HuH-7.5 (cell line): ENCODE results near the gene NDUFV3.
"Not testable (repeated sequence)": the region's sequence is repeated elsewhere in the genome, so short reads cannot be mapped to it uniquely, and the experiment has no call there.

ENCODE experiments used
- DNase-seq: peaks from one replicate; pipeline ENCODE4 v3.0.0; 2011; ENCODE audit warnings: low spot score

Gene NDUFV3

DNA sequence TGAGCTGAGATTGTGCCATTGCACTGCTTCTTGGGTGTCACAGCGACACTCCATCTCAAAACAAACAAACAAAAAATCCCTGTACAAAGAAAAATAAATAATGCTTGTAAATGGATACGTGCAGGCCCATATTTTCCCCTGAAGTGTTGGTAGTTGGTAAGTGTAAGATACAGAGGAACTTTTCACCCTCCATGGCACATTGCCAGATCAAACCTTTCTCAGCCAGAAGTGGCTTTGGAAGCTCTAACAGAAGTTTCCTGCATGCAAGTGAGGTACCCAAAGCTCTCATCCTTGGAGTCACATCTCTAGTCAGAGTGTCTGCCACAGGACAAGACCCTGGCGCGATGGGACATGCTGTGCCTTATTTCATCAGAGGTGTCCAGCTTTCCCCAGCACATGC is 7.3 kb downstream of the NDUFV3 start:
- DNase-seq = no peak

DNA sequence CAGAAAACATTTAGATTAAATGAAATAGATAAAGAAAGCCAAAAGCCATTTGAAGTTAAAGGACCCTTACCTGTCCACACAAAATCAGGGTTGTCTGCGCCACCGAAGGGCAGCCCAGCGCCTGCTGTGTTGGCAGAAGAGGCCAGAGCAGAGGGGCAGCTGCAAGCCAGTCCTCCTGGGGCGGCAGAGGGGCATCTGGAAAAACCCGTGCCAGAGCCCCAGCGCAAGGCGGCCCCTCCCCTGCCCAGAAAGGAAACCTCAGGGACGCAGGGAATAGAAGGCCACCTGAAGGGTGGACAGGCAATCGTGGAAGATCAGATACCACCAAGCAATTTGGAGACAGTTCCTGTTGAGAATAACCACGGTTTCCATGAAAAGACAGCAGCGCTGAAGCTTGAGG is 10.7 kb downstream of the NDUFV3 start:
- DNase-seq = no peak

DNA sequence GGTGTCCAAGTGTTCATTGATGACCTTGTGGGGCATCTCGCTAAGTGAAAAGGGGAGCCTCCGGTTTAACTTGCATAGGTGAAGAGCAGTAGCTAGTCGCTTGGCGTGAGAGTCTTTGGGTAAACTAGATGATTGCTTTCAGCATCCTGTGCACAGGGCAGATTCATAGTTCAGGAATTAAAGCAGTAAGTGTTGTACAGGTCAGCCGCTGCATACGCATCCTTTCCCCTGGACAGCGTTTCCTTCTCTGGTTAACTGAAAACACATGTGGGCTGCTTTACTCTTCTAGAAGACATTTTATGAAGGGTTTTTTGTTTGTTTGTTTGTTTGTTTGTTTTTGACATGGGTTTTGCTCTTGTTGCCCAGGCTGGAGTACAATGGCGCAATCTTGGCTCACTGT is 12.1 kb downstream of the NDUFV3 start:
- no peak for DNase-seq

DNA sequence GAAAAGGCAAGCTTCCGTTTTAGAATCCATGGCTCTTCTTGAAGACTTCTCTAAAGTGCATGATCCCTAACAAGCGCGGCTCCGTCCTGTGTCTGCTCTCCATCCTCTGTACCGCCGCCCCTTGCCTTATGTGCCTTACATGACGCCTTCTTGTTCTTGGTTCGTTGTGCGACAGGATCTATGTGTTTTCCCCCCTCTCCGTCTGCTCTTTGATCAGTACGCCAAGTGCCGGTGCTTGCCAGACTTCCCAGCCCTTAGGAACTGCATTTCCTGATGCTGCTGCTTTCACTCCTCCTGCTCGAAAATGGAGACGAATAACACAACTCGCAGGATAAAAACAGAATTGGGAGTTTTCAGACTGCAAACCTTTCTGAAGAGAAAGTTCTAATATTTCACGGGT is 13.1 kb downstream of the NDUFV3 start:
- DNase-seq = no peak

DNA sequence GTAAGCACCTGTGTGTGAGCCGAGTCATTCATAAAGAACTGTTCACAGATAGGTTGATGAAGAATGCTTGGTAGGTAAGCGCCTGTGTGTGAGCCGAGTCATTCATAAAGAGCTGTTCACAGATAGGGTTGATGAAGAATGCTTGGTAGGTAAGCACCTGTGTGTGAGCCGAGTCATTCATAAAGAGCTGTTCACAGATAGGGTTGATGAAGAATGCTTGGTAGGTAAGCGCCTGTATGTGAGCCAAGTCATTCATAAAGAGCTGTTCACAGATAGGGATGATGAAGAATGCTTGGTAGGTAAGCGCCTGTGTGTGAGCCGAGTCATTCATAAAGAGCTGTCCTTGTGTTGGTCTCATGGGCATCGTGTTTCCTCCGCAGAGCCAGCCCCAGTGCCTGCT is 15.4 kb downstream of the NDUFV3 start:
- DNase-seq = not testable (repeated sequence)

DNA sequence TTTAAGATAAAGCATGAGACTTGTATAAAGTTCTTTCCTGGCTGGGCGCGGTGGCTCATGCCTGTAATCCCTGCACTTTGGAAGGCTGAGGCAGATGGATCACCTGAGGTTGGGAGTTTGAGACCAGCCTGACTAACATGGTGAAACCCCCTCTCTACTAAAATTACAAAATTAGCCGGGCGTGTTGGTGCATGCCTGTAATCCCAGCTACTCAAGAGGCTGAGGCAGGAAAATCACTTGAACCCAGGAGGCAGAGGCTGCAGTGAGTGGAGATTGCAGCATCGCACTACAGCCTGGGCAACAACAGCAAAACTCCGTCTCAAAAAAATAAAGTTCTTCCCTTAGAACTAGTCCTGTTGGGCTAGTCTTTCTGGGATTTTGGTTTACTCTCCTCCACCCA is 18.8 kb downstream of the NDUFV3 start:
- DNase-seq = not testable (repeated sequence)

DNA sequence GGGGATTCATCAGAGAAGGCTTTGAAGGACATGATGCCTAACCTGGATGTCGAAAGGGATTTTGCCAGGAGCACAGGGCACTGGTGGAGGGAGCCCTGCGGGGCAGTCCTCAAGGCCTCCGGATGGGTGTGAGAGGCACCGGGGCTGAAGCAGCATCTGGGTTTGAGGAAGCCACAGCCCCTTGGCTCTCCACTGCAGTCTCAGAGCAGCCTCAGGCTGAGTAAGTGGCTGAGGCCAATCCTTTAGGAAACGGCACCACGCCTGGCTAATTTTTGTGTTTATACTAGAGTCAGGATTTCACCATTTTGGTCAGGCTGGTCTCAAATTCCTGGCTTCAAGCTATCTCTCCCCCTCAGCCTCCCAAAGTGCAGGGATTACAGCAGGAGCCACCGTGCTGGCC is 20.4 kb downstream of the NDUFV3 start:
- no peak for DNase-seq

DNA sequence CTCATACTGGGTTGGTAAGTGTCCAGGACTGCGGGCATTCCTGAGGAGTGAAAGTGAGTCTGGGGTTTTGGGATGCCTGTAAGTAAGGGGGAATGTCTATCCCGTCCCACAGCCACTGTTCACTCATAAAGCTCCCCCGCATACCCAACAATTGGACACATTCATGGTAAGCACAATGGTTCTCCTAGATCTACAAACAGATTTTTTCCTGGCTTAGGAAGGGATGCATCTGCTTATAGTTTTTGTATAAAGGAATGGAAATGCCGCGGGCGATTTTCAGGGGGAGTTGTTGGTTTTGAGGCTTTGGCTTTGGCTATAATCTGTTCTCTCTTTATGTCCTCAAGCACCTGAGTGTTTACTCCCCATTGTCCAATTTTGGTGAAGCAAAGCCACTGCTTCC is 25.2 kb downstream of the NDUFV3 start:
- no peak for DNase-seq

DNA sequence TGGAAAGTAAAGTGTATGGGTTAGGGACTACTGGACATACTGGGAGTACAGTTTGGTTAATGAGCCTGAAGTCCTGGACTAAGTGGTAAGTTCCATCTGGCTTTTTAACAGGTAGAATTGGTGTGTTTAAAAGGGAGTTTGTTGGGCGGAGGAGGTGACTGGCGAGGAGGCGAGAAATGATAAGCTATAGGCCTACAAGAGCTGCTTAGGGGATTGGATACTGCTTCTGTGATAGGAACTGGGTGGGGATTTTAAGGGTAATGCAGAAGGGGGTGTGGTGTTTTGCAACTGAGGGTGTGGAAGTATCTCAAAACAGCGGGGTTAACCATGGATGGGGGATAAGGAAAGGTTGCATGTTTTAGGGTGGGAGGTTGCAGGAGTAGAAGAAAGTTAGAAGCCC is 28.8 kb downstream of the NDUFV3 start:
- DNase-seq = no peak

DNA sequence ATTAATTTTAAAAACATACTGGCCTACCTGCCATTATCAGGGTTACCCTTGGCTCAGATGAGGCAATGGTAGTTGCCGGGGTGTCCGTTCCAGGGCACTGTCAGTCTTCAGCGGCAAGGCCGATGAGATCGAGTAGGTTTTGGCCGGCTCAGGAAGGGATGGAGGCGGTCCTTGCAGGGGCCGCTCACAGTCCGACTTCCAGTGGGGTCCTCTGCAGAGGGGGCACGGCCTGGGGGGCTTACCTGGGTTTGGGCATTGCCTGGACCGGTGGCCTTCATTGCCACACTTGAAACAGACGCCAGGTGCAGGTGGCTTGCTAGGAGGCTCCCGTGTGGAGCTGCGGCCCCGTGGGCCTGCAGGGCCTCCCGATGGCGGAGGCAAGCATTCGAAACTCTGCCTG is 29.8 kb downstream of the NDUFV3 start:
- DNase-seq = no peak

DNA sequence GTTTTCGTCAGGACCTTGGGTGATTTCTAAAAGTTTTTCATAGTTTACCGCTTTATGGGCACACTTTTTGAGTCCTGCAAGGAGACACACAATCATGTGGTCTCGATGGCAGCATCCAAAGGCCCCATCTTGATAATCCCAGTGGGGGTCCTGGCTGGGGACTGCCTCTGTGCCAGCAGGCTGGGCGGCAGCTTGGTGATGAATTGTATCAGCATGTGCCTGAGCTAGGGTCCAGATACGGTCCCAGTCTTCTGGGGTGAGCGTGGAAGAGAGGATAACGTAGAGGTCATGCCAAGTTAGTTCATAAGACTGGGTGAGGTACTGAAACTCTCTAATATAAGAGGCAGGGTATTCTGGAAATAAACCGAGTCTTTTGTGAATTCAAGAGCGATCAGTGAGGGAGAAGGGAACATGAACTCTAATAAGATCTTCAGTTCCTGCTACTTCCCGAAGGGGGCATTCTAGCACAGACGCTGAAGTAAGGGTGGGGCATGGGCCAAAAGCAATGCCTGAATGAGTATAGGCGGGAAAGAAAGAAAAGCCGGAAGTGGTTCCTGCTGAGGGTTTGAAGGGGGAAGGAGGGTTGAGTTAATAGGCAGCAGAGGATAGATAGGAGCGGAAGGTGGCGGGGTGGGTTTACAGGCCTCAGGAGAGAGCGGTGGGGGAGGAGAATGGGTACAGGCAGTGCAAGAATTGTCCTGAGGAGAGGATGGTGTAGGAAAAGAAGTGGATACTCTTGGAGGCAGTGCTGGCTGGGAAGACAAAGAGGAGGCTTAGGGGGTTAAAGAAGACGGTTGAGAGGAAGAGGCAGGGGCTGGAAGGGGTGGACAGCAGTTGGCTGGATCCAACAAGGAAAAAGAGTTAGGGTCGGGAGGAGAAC is 30.7 kb downstream of the NDUFV3 start:
- peak; percentile 83 for DNase-seq

DNA sequence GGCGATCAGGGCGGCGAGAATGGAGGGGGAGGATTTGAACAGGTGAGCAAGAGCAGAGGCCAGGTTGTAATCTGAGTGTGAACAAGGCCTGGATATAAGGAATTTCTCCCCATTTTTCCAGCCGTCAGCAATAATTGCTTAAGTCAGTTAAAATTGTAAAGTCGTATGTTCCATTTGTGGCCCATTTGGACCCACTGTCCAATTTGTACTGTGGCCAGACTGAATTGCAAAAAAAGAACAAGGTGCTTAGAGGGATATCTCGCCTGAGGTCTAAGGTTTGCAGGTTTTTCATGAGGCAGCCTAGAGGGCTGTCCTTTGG is 31.3 kb downstream of the NDUFV3 start:
- no peak for DNase-seq

DNA sequence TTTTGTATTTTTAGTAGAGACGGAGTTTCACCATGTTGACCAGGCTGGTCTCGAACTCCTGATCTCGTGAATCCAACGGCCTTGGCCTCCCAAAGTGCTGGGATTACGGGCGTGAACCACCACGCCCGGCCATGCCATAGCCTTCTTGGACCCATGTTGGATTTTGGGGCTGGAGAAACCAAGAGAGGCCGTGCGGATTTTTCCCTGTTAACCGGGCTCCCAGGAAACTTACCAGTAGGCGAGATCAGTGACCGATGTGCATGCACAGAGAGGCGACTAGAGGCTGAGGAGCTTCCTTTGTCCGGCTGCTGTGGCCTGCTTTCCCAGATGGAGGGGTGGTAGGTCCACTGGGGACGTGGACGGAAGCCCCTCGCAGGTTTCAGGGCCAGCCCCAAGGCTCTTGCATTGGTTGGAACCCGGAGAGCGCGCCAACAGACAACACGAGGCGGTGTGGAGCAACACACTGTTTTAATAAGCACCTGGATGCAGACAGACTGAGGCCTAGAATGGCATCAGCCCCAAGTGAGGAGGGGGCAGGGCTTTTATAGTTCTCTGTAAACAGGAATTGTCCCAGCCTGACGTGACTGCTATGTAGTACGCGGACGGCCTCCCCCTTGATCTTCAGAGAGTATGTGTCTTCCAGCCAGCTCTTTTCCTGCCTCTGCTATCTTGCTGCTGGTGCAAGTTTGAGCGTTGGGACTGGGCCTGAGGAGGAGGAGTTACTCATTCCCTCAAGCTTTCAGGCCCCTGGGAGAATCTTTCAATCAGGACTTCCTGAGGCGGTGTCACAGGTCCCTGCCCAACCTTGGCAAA is 32.2 kb downstream of the NDUFV3 start, which contains the start of gene ERVH48-1:
TSS of gene ERVH48-1 (minus strand) at position 517 of the 813 bp plus-strand sequence. CDS start 6,624 bp downstream, outside the sequence.
- DNase-seq = no peak

DNA sequence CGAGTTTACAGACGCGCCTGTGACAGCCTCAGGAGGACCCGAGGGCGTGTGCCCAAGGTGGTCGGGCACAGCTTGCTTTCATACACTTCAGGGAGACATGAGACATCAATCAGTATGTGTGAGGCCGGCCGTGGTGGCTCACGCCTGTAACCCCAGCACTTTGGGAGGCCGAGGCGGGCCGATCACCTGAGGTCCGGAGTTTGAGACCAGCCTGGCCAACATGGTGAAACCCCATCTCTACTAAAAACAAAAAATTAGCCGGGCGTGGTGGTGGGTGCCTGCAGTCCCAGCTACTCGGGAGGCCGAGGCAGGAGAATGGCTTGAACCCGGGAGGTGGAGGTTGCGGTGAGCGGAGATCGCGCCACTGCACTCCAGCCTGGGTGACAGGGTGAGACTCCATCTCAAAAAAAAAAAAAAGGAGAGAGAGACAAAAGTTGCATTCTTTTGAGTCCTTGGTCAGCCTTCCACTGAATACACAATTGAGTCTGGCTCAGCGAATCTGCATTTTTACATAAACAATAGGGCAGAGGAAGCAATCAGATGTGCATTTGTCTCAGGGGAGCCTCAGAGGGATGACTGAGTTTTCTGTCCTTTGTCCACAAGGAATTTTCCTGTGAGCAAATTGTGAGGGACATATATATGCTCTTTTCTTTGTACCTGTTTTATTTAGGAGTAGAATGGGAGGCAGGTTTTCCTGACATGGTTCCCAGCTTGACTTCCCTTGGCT is 34.5 kb downstream of the NDUFV3 start:
- DNase-seq = not testable (repeated sequence)

DNA sequence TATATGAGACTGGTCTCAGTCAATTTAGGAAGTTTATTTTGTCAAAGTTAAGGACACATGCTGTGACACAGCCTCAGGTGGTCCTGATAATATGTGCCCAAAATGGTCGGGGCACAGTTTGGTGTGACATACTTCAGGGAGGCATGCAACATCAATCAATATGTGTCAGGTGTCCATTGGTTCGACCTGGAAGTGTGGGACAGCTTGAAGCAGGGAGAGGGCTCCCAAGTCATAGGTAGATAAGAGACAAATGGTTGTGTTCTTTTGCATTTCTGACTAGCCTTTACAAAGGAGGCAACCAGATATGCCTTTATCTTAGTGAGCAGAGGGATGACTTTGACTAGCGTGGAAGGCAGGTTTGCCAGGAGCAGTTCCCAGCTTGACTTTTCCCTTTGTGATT is 36.9 kb downstream of the NDUFV3 start:
- no peak for DNase-seq

DNA sequence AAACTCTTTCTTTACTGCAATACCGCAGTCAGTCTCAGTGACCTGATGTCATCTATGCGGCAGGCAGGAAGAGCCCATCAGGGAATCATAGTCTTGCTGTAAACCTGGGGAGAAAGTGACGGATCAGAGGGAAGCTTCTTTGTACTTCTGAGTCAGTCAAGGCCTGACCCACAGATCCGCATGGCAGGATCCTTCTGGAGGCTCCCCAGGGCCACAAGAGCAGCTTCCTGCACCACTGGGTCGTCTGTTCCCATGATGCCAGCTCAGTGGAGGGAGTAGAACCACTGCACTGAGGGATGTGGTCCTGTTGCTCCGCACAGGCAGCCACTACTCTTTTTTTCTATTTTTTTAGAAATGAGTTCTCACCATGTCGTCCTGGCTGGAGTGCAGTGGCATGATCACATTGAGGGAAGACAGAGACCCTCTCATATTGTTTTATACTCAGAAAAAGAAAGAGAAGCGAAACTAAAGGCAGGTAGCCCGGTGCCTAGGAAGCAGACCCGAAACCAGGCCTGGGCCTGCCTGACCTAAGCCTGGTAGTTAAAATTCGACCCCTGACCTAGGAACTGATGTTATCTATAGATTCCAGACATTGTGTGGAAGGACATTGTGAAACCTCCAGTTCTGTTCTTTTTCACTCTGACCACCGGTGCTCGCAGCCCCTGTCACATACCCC is 38.6 kb downstream of the NDUFV3 start:
- no peak for DNase-seq

DNA sequence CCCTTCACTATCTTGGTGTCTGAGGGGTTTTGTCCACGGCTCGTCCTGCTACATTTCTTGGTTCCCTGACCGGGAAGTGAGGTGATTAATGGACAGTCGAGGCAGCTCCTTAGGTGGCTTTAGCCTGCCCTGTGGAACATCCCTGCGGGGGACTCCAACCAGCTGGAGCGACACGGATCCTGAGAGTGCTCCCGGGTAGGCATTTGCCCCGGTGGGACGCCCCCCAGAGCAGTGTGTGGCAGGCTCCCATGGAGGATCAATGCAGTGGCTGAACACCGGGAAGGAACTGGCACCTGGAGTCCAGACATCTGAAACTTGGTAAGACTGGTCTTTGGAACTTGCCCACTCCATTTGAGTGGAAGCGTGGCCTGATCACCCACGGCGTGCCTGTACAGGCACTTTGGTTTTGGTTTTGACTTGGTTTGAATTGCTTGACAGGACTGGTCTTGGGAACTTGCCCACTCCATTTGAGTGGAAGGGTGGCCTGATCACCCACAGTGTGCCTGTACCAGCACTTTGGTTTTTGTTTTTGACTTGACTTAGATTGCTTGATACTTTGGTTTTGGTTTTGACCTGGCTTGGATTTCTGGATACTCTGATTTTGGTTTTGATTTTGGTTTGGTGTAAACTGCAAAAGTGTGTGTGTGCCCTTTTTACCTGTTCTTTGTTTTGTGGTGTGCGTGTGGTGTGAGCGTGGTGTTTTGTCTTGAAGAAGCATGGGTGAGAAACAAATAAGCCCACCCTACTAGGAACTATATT is 39.4 kb downstream of the NDUFV3 start:
- not testable (repeated sequence) for DNase-seq

DNA sequence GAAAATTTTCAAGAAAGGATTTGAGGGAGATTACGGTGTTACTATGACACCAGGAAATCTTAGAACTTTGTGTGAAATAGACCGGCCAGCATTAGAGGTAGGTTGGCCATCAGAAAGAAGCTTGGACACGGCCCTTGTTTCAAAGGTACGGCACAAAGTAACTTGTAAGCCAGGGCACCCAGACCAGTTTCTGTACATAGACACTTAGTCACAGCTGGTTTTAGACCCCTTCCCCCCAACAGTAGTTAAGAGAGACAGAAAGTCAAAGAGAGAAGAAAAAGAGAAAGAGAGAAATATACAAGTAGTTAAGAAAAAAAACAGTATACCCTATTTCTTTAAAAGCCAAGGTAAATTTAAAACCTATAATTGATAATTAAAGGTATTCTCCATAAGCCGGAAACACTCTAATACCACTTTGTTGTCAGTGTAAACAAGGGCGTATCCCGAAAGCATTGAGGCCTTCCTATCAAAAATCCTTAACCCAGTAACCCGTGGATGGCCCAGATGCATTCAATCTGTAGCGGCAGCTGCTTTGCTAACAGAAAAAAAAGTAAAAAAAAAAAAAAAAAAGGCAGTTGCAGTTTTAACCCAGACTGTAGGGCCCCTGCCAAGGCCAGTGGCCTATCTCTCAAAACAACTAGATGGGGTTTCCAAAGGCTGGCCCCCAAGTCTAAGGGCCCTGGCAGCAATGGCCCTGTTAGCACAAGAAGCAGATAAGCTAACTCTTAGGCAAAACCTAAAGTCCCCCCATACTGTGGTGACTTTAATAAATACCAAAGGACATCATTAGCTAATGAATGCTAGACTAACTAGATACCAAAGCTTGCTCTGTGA is 40.2 kb downstream of the NDUFV3 start:
- DNase-seq = not testable (repeated sequence)

DNA sequence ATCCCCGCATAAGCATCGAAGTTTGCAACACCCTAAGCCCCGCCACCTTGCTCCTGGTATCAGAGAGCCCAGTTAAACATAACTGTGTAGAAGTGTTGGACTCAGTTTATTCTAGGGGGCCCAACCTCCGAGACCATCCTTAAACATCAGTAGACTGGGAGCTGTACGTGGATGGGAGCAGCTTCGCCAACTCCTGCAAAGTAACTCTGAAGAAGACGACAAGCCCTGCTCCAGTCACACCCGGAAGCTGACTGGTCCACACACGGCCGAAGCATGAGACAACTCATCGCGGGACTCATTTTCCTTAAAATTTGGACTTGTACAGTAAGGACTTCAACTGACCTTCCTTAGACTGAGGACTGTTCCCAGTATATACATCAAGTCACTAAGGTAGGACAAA is 40.9 kb downstream of the NDUFV3 start:
- not testable (repeated sequence) for DNase-seq

DNA sequence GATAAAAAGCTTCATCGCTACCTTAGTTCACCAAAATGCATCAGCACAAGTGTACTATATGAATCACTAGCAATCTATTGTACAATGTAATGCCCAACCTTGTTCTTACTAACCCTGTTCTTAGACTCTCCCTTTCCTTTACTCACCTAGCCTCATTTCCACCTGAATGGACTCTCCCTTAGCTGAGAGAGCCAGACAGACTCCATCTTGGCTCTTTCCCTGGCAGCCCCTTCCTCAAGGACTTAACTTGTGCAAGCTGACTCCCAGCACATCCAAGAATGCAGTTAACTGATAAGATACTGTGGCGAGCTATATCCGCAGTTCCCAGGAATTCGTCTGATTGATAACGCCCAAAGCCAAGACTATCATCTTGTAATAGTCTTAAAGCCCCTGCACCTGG is 43.3 kb downstream of the NDUFV3 start:
- not testable (repeated sequence) for DNase-seq
